NCI-H2196 treated with DMSO at 0.1 percent for 48 hours (cell line): ENCODE data around the gene CAPZA2.
"Not testable (repeated sequence)": the region's sequence is repeated elsewhere in the genome, so short reads cannot be mapped to it uniquely, and the experiment has no call there.

ENCODE experiments used
- DNase-seq: peaks from one replicate; lab custom pipeline; 2025; ENCODE audit not compliant: unreplicated experiment; lab: John Stamatoyannopoulos, UW

CAPZA2 gene

GRCh38 chr7:116862234-116862950 lies at the start of gene CAPZA2:
CAPZA2 (plus strand) TSS chr7:116862587; CDS start chr7:116862612, 25 bp downstream.
- peak; percentile 89 for DNase-seq

- DNase-seq: no peak
These were observed 49.5 kb upstream of the CAPZA2 start for GRCh38 chr7:116812860-116813259.

DNA sequence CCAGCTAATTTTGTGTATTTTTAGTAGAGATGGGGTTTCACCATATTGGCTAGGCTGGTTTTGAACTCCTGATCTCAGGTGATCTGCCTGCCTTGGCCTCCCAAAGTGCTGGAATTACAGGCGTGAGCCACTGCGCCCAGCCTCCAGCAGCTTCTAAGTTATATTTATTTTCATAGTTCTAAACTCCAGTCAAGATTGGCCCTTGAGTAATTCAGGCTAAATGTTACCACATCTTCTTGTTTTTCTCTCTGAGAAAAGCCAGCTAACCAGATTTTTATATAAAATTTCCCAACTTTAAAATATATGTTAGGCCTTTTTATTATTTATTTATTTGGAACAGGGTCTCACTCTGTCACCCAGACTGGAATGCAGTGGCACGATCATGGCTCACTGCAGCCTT lies 49.0 kb upstream of the CAPZA2 start:
- not testable (repeated sequence) for DNase-seq

- no peak for DNase-seq
These were observed 47.3 kb upstream of the CAPZA2 start for GRCh38 chr7:116815041-116815440.

DNA sequence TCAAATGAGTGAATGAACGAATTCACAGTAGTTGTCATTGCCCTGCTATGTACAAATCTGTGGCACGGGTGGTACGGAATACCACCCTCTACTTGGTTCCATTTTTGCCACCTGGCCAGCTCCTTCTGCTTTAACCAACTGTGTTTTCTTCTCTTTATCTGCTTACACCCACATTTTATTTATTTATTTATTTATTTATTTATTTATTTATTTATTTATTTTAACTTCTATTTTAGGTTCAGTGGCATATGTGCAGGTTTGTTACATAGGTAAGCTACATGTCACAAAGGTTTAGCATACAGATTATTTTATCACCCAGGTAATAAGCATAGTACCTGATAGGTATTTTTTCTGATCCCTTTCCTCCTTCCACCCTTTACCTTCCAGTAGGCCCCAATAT lies 42.2 kb upstream of the CAPZA2 start:
- DNase-seq: no peak

DNA sequence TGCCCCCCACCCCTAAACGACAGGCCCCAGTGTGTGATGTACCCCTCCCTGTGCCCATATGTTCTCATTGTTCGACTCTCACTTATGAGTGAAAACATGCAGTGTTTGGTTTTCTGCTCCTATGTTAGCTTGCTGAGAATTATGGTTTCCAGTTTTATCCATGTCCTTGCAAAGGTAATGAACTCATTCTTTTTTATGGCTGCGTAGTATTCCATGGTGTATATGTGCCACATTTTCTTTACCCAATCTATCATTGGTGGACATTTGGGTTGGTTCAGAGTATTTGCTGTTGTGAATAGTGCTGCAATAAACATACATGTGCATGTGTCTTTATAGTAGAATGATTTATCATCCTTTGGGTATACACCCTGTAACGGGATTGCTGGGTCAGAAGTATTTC lies 40.7 kb upstream of the CAPZA2 start:
- not testable (repeated sequence) for DNase-seq

DNA sequence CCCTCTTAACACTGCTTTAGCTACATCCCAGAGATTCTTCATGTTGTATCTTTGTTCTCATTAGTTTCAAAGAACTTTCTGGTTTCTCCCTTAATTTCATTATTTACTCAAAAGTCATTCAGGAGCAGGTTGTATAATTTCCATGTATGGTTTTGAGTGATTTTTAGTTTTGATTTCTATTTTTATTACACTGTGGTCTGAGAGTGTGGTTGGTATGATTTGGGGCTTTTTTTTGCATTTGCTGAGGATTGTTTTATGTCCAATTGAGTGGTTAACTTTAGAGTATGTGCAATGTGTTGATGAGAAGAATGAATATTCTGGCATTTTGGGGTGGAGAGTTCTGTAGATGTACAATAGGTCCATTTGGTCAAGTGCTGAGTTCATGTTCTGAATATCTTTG lies 37.9 kb upstream of the CAPZA2 start:
- DNase-seq: no peak

- no peak for DNase-seq
These were observed 34.1 kb upstream of the CAPZA2 start for GRCh38 chr7:116828281-116828680.

DNA sequence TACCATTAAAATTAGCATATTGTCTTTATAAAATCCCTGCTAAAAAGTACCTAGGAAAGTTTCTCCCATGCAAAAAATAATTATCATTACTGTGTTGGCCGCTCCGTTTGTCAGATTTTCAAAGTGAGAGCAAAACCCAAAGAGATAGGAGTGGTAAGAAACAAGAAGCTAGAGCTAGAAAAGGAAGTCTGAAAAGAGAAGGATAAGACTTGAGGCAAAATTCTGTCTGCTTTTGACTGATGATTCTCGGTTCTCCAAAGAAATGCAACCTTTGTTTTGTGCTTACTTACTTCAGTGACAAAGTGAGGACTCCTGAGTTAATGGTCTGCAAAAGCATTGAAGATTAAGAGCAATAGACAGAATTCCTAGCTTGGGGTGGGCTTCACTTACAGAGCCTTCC lies 33.3 kb upstream of the CAPZA2 start:
- no peak for DNase-seq

DNA sequence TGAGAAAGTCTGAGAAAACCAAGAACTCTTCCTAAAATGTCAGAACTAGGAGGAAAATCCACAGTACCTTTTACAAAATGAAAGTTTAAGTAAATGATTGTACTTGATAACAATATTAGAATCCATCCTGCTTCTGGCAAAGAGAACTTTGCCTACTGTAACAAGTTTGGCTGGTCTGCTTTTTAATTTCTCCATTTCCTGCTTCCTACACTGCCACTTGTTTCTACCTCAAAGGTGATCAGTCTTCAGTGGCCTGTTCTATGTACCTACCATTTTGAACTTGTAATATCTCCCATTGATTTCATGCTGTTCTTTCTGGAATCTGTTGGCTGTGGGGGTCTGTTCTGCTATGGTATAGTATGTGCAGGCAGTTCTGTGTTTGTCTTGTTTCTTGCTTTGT lies 32.9 kb upstream of the CAPZA2 start:
- DNase-seq: no peak

DNA sequence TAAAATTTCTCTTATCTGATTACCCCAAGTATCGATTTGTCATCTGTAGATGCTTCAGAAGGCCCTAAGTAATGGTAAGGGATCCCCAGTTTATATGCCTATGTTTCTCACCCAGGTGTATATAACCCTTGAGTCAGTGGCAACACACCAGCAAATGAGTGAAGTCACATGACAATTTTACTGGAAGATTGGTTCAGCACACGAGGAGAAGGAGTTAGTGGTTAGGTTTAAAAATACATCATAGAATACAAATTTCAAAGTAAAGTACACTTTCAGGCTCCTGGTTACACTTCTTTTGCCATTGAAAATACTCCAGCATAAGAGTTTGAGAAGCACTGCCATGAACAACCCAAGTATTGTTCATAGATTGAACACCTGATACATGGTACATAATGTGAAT lies 29.7 kb upstream of the CAPZA2 start:
- DNase-seq: no peak

DNA sequence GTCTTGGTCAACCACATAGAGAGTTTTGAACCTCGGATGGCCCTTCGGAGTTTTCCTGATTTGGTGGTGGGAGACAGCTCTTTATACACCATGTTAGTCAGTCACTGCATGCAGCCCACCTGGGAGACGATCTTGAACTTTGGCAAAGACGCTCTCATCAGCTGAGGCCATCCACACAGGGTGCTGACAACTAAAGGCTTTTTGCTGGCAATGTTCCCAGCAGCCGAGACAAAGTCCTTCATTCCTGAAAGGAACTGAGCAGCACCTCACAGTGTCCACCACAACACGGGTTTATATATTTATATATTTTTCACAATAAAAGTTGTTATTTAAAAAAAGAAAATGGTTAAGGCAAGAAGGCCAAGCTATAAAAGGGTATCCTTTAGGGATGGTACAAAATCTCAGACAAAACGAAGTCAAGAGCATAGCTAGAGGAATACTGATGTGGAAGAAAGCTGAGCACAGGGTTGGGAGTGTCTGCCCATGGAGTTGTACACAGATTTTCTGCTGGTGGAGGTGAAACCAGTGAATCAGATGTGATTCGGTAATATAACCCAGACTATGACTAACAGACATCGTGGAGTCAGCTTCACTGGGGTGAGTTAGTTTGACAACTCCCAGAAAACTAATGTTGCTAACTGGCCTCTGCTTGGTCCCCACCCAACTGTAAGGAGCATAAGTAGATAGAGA lies 27.4 kb upstream of the CAPZA2 start:
- DNase-seq: no peak

DNA sequence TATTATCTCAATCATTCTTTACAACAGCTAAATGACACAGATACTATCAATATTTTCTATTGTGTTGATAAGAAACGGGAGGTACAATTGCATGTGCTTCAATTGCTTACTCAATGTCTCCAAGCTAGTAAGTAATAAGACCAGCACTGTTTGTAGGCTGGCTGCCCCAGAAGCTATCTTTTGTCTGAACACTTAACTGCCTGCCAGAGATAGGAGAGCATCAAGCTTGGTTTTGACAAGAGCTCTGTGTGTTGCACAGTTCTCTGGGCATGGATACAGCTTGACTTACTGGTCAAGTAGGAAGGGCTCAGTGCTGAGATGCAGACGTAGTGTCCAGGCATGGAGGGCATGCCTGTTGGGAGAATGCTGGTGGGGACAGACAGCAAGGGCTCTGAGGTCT lies 26.3 kb upstream of the CAPZA2 start:
- DNase-seq: no peak

GRCh38 chr7:116836911-116837310 lies 25.5 kb upstream of the CAPZA2 start:
- no peak for DNase-seq

GRCh38 chr7:116837586-116837985 lies 24.8 kb upstream of the CAPZA2 start:
- no peak for DNase-seq

DNA sequence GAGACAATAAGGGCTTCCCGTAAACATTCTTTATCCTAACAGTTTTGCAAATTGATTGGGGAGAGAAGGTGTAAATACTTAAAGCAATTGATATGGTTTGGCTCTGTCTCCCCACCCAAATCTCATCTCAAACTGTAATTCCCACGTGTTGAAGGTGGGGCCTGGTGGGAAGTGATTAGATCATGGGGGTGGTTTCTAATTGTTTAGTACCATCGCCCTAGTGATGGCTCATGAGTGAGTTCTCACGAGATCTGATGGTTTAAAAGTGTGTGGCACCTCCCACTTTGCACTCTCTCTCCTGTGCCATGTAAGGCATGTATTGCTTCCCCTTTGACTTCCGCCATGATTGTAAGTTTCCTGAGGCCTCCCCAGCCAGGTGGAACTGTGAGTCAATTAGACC lies 22.1 kb upstream of the CAPZA2 start:
- DNase-seq: no peak

DNA sequence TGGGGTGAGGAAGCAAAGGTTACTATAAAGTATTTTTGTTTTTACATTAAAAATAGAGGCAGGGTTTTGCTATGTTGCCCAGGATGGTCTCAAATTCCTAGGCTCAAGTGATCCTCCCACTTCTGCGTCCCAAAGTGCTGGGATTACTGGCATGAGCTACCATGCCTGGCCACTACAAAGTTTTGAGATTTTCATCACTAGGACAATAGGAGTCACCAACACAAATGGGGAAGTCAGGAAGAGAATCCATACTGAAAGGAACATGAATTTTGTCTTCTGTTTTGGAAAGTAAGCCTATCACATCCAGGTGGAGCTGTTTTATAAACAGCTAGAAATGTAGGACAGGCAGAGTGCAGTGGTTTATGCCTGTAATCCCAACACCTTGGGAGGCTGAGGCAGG lies 20.0 kb upstream of the CAPZA2 start:
- no peak for DNase-seq

- DNase-seq: no peak
These were observed 19.0 kb upstream of the CAPZA2 start for GRCh38 chr7:116843378-116843777.

DNA sequence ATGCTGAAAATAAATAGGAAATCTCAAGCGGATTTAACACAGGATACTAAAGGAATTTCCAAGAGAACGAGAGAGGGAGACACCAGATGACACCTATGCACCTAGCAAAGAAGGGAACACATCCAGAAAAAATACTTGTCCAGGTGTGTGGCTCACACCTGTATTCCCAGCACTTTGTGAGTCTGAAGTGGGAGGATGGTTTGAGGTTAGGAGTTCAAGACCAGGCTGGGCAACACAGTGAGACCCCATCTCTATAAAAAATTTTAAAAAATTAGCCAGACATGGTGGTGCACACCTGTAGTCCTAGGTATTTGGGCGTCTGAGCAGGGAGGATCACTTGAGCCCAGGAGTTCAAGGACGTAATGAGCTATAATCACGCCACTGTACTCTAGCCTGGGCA lies 11.2 kb upstream of the CAPZA2 start:
- no peak for DNase-seq

DNA sequence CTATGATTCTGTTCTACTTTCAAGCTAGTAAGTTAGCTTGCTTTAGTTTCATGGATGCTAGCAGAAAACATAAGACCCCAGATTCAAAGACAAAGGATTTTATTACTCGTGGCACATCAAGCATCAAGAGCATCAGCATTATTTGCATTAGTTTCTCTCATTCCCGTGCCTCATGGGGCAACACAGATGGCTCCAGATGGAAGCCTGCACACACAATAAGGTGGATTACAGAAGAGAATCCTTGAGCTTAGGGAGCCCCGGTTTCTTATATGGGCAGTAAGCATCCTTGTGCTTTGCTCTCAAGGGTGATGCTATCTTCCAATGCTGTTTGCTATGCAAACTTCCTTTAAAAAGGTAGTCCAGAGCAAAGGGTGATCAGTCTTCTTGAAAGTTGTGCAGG lies 10.7 kb upstream of the CAPZA2 start:
- no peak for DNase-seq

DNA sequence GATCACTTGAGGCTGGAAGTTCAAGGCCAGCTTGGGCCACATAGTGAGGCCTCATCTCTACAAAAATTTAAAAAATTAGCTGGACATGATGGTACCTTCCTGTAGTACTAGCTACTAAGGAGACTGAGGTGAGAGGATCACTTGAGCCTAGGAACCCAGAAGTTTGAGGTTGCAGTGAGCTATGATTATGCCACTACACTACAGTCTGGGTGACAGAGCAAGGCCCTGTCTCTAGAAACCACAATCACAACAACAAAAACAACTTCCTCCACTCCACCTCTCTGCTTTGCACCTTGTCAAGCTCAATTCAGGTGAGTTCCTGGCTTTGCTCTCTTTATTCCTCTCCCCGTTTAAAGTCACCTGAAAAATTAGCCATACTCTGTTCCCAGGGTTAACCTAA lies 8.3 kb upstream of the CAPZA2 start:
- DNase-seq: no peak

- DNase-seq: no peak
These were observed 5.3 kb upstream of the CAPZA2 start for GRCh38 chr7:116857052-116857451.

GRCh38 chr7:116859323-116859722 lies 3.1 kb upstream of the CAPZA2 start:
- no peak for DNase-seq
